ENCODE measurements around the gene EPN2.

Gene EPN2

DNA sequence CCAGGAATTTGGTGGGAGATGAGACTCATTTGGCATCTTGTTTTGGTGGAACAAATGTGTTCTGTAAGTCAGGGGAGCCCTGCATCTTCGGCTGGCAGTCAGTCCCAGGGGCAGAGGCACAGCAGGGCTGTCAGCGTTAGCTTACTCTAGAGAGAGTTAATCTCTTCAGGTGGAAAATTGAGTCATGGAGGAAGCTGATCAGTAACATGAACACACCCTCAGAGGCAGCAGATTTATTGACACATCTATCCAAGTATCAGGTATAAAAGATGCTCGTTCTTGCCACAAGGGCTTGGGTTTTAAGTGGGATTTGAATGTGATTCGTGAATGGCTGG is 55.2 kb downstream of the EPN2 start:
- DNase-seq (ENCODE audit: low read depth, low spot score) = no peak

DNA sequence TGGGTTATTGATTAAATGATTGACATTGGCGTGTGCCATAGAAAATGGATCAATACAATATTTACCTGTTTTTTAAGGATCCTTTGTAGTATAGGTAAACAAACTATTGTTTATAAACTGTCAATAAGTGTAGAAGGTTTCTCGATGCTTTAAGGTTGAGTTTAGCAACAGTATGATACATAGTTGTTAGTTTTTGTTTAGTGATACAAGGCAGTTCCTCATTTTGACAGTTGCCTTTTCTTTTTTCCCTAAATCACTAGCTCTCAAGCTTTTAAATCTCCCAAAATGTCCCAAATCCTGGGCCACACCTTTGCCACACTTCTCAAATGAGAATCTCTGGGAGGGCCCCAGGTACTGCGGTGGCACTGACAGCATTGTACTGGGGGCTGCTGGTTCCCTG is 57.3 kb downstream of the EPN2 start:
- DNase-seq (ENCODE audit: low read depth, low spot score) = no peak

DNA sequence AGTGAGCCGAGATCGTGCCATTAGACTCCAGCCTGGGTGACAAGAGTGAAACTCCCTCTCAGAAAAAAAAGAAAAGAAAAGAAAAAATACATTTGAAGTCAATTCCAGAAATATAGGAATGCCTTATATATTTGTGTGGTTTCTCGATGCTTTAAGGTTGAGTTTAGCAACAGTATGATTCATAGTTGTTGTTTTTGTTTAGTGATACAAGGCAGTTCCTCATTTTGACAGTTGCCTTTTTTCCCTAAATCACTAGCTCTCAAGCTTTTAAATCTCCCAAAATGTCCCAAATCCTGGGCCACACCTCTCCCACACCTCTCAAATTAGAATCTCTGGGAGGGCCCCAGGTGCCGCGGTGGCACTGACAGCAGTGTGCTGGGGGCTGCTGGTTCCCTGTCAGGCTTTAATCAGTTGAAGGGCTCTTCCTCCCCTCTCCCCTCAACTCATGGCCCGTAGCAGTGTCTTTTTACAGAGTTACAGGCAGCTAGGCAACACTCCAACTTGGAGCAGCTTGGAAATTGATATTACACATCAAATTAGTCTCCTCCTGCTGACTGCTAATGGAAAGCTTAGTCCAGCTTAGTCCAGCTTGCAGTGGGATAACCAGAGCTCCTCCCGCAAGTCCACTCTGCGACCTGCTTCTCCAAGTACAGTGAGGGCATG is 58.4 kb downstream of the EPN2 start:
- no peak for DNase-seq (ENCODE audit: low read depth, low spot score)

DNA sequence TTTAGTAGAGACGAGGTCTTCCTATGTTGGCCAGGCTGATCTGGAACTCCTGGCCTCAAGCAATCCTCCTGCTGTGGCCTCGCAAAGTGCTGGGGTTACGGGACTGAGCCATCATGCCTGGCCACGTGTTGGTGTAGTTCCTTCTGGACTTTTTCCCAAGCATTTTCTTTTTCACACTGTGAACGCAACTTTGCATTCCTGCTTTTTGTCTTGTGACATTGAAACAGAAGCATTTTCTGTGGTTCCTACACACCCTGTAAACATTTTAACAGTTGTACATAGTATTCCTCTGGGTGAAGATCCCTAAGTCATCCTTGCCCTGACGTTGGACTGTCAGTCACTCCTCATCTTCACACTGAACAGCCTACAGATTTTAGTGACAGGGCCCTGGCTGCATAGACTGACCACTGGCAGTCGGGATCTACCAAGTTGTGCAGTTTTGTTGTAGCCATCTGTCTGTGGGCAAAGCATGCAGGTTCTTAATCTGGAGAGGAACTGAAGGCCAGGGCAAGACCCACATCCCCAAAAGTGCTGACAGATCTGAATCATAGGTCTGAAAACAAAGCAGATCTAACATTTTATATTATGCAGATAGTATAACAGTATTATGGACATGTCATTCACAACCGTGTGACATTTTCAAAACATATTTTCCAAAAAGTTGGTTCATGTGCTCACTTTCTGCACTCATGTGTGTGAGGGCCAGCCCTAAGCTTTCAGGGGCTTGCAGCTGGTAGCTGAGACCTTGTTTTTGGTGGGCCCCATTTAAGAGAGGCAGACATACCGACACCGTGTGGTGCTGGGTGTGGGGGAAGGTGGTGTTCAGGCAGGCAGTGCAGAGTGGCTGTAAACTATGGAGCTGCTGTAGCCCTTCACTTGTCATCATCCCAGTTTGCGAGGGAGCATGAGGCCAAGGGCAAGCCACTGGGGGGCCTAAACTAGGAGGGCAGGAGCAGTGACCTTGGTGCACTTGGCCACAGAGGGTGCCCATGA is 59.9 kb downstream of the EPN2 start:
- DNase-seq (ENCODE audit: low read depth, low spot score) = no peak

DNA sequence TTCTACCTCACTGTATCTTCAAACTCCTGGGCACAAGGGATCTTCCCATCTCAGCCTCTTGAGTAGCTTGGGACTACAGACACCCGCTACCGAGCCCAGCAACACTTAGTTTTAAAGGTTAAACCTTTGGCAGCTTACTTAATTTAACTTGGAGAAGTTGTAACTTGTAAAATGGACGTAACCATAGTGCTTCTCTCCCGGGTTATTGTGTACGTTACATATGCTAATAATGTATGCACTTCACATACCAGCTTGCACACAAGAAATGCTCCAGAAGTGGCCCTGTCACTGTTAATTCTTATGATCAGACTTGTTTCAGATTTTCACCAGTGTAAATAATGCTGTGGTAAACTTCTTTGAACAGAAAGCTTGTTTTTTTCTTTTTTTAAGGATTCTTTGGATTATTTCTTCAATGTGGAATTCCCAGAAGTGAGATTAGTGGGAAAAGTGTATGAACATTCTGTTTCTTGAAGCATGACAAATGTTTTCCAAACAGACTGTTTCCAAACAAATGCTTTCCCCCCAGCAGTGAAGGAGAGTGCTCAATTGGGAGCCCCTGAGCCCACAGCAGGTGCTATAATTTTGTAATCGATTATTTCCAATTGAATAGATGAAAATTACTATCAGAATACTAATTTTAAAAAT is 61.5 kb downstream of the EPN2 start:
- DNase-seq (ENCODE audit: low read depth, low spot score) = no peak

DNA sequence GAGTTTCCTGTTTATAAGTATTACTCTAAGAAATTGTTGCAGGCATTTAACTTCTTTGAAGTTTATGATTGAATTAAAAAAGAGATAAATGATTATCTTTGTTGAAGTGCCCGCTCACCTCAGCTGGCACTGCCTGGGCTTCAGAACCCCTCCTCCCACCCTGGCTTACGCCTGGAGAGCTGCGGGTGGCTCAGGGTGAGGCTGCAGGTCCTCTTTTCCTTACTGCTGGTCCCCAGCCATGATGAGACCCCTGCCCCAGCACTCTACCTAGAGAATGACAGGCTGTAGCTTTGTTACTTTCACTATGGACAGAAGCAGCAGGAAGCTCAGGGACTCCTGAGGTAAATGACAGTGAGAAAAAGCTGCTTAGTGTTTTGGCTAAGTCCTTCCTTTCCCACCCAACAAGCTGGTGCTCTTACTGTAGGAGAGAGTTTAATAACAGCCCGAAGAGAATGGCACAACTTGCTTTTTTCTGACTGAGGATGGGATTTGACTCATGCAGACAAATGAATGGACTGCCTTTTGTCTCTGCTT is 62.1 kb downstream of the EPN2 start:
- no peak for DNase-seq (ENCODE audit: low read depth, low spot score)

DNA sequence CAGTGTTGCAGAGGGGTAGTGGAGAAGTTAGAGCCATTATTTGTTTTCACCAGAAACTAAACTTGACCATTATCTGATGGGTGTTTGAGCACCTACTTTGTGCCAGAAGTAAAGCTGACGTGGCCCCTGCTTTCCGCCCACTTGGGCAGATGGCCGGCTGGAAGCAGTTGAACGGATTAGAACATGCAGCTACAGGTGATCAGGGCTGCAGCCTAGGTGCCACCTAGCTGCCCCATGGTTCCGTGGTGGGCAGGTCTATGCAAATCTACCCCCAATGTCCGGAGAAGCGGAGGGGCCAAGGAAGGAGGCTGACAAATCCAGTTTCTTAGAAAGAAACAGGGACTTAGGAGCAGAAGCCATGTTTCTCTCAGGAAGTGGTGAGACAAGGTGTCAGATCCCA is 62.7 kb downstream of the EPN2 start:
- DNase-seq (ENCODE audit: low read depth, low spot score) = no peak

DNA sequence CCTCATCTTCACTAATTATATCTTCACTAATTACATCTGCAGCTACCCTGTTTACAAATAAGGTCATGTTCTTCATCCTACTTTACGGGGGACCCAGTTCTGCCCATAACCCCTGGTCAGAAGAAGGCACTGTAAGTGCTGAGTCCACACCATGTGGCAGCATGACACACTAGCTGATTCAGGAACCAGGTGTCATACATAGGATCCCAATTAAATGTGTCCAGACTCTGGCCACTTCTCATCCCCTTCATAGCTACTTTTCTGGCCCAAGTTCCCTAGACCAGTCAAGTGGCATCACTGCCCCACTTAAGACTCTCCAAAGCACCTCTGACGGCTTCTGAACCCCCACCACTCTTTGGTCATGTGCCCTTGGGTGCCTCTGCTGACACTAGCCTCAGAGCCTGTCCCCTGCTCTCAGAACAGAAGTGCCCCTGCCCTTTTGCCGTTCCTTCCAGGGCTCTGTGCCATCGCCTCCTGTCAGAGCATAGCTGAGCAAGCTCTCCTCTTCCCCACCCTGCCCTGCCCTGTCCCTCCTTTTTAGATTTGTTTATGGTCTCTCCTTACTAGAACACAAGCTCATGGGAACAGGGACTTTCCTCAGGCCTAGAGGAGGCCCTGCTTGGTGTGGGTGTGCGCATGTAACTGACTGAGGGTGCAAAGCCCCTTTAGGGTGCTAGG is 64.2 kb downstream of the EPN2 start:
- DNase-seq (ENCODE audit: low read depth, low spot score) = no peak

DNA sequence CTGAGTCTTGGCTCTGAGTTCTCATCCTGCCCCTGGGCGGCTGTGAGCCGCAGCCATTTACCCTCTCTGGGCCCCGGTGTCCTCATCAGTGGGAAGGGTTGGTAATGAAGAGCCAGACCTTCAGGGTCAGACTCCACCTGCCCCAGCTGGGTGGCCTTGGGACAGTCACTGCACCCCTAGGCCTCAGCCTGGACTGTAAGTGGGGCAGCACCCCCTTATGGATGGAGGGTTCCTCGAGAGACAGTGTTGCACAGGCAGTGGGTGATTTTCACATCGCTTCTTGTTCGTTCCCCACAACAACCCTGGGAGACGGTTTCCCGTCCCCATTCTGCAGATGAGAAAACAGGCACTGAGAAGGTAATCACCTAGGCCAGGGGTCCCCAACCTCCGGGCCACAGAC is 64.8 kb downstream of the EPN2 start:
- DNase-seq (ENCODE audit: low read depth, low spot score) = no peak

DNA sequence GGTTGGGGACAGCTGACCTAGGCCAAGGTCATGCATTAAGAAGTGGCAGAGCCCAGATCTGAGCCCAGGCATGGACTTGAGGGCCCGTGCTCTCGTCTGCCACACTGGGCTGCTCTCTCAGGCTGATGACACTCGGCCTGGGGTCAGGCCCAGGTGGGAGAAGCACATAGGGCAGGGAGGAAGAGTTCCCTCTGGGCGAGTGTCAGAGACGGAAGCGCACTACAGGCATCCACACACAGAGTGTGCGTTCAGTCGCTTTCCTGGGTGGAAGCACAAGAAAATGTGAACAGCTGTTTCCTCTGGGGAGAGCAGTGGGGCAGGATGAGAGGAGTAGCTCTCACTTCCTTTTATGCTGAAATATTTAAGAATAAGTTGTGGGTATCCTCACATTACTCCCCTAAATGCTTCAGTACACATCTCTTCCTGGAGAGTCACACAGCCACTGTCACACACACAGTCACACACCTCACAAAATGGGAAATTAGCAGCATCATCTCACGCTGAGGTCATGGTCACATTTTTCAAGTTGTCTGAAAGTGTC is 65.7 kb downstream of the EPN2 start:
- no peak for DNase-seq (ENCODE audit: low read depth, low spot score)

DNA sequence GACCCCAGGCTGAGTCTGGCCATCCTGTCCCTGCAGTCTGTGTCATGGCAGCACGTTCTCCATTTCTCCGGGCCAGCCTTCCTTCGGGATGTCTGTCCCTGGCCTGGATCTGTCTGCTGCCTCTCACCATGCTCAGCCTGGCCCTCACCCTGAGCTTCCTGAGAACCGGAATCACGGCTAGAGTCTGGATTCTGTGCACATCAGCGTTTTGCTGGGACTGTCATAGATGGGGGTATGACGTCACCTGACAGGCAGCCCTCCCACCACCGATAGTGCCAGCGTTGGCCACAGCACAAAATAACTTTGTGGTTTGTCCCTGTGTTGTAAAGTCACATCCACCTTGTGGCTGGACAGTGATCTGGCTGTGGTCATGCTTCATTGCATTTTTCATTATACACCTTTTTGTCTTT is 66.2 kb downstream of the EPN2 start:
- no peak for DNase-seq (ENCODE audit: low read depth, low spot score)

DNA sequence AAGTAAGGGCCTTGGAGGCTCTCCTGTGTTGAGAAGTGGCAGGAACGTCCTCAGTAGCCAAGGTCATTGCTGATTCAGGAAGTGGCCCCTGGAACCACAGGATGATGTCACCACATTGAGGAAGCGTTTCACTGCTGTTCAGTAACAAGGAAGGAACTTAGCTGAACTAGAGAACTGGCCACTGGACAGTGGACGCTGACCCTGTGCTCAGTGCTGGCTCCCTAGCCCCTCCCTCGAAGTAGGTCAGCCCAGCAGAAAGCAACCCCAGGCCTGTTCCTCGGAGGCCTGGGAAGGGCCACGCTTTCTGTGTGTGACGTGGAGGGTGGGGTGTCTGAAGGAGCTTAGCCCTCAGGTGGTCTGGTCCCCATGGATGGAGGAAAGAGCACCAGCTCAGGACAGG is 67.0 kb downstream of the EPN2 start:
- no peak for DNase-seq (ENCODE audit: low read depth, low spot score)

DNA sequence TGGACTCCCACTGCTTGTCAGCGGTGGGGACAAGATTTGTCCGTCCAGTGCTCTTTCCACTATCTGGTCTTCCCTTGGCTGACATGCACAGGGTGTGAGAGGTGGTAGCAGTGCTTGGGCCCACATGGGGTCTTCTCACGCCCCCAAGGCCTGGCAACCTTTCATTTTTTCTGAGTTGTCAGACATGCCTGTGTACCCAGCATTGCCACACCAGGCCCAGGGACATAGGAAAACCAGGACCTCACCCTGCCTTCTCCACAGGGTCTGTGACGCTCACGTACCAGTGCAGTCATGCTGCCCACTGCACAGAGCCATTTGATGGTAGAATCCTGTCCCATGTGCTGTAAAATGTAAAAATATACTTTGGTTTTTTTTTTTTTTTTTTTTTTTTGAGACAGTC is 67.6 kb downstream of the EPN2 start:
- no peak for DNase-seq (ENCODE audit: low read depth, low spot score)

DNA sequence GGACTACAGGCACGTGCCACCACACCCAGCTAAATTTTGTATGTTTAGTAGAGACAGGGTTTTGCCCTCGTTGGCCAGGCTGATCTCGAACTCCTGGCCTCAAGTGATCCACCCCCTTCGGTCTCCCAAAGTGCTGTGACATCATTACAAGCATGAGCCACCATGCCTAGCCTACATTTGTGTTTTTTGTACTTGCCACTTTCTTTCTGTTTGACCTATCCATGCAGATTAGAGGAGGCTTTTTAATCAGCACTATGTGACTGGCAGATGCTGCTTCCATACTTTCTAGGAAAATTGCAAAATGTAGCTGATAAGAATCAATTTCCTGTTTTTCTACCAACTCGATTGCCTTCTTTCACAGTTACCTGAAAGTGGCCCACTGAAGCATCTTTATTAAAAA is 68.1 kb downstream of the EPN2 start:
- no peak for DNase-seq (ENCODE audit: low read depth, low spot score)

DNA sequence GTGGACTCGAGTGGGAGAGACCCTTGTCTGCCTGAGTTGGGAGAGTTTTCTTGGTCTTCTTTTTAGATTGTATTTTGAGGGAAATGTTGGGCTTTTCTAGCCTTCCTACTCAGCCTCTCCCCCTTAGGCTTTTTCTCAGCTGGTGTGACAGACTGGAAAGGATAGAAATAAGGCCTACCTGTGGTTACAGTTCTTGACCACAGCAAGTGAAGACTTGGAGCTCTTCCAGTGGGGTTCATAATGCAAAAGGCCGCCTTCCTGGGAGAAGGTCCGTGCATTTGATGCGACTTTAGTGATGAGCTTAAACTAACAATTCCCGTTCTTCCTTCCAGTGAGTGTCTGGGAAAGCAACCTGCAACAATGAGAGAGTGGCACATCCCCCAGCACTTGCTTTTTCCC is 68.6 kb downstream of the EPN2 start:
- no peak for DNase-seq (ENCODE audit: low read depth, low spot score)

DNA sequence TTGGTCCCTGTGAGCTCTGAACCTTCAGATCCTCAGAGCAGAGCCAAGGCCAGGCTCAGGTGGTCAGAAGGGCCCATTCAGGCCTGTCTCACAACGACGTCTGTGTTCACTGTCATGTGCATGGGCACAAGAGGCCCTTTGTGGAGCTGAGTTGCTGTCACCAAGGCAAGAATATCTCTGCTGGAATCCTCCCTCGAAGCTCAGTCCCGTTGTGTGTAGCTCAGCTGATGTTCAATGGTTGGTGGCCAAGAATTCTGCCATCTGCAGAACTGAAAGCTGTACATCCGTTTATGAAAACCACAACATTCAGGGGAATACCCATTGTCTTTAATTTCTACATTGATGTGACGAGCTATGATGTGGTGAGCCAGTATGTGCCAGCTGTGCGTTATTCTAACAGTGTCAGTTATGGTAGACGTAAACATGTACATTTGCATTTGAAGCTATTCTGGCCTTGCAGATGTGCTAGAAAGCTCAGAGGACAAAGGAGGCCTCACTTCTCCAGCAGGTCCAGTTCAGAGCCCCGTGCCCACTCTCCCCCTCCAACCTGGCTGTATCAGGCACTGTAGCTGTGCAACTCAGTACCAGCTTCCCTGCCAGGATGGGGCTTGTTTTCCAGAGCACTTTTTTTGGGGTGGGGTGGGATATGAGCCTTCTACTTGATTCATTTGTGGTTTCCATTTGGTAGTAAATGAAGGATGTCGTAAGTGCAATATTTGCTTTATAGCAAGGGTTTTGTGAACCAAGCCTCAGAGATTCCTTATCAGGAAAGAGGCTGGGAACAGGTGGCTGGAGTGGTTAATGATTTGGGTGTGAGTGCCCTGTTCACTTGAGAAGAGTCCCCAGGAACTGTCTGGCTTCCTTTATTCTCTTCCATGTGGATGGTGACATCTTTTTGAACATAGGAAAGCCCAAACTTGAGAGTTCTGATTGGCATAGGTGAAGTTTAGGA is 69.3 kb downstream of the EPN2 start:
- no peak for DNase-seq (ENCODE audit: low read depth, low spot score)

DNA sequence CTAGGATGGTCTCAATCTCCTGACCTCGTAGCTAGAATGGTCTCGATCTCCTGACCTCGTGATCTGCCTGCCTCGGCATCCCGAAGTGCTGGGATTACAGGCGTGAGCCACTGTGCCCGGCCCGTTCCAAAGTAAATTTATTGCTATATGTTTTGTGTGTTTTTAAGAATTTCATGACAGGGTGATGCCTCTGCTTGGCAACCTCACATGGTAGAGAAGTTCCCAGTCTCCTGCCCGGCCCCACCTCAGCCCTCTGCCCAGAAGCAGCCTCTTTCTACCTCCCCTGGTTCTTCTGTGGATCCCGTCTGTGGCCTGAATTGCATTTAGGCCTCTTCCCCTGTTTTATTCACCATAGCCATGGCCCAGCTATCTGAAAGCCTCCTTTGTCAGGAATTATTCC is 70.4 kb downstream of the EPN2 start:
- DNase-seq (ENCODE audit: low read depth, low spot score) = no peak

DNA sequence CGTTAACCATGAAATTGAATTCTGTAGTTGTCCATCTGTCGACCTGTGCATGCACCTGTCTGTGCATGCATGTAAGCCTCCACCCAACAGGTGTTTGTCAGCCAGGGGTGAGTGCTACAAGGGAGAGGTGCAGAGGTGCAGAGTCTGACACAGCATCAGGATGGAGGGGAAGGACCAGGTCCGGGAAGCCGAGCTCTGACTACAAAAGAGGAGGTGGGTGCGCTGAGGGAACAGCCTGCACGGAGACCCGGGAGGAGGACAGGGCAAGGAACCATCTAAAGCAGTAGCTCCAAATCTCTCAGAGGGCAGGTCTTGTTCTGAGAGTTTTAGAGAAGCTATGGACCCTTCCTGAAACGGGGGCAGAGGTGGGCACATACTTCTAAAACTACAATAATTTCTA is 71.2 kb downstream of the EPN2 start:
- no peak for DNase-seq (ENCODE audit: low read depth, low spot score)

DNA sequence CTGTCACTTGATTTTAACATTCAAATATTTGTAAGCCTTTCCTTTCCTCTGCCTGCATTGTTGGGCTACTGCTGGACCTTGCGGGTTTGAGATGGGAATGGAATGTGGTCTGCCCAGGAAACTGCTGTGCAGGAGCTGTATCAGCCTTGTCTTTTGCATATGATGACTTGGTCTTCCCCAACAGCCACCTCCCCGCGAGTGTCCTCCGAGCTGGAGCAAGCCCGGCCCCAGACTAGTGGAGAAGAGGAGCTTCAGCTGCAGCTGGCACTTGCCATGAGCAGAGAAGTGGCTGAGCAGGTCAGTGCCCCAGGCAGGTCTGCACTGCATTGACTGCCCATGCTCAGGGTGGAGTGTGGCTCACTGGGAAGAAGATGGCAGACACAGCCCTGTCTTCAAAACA is 72.5 kb downstream of the EPN2 start:
- DNase-seq (ENCODE audit: low read depth, low spot score) = peak; percentile 56

DNA sequence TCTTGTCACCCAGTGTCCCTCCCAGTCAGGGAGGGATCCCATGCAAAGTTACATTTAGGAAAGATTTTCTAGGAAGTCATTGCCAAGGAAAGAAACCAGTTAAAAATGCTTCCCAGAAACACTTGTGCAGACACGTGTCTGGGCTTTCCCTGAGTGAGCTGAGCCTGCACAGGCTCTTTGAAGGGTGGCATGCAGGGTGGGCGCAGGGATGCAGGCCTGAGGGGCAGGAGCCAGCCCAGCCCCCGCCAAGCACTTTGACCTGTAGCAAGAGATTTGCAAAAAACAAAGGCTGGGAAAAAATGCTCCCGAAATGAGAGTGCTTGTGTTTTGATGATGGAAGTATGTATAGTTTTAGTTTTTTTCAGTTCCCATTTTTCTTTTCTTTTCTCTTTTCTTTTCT is 73.0 kb downstream of the EPN2 start:
- DNase-seq (ENCODE audit: low read depth, low spot score) = no peak

DNA sequence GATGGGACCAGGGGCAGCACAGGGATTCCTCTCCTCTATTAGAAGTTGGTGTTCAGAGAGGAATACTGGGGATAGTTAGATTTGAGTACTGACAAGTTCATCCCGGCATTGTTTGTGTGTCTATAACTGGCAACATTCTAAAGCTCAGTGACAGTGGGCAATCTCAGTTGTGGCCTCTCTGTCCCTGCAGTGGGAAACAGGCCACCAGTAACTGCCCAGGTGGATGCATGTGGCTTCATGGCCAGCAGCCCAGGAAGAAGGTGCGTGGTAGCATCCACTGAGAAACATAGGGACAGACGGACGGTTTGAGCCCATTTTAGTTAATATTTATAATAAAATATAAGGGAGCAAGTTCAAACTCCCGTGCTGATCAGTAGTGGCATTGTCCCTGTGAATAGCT is 73.8 kb downstream of the EPN2 start:
- no peak for DNase-seq (ENCODE audit: low read depth, low spot score)
